Body of pancreas (tissue), 4 donors: ENCODE measurements around the gene BBIP1. TPM values are rescaled to one million over a fixed set of nuclear protein-coding genes. Genes with fewer than 3 reads are reported as not detected.
A peak's percentile ranks its signal among the peaks of the same experiment; 100 is the strongest.

ENCODE experiments used
- ATAC-seq: fragments of 150-250 bp; one replicate; pipeline ENCODE4 v1.9.1; 2016
- DNase-seq, 4 donors: peaks; one replicate each; pipeline ENCODE4 v3.0.0-alpha.2; 2019
- H3K27ac ChIP-seq, 4 donors: fragments of 200-600 bp; sonication (generic); 1 replicate in 3 of 4; 2 replicates in 1 of 4; pipeline versions ENCODE4 v1.5.1 to v1.6.1; 2016 to 2019; ENCODE audit warnings: mild to moderate bottlenecking in 1 of 4, mixed read lengths in 1 of 4, moderate library complexity in 1 of 4
- H3K27me3 ChIP-seq, 2 donors: fragments of 200-600 bp; sonication (generic); one replicate each; pipeline ENCODE4 v1.6.0; 2016; ENCODE audit warnings: mild to moderate bottlenecking in 1 of 2
- H3K36me3 ChIP-seq, 2 donors: fragments of 200-600 bp; sonication (generic); replicated peaks in 1 of 2; 2 replicates each; pipeline ENCODE4 v1.5.1; 2016; ENCODE audit warnings: low read depth in 2 of 2; ENCODE audit not compliant: insufficient read depth in 1 of 2
- H3K4me1 ChIP-seq: fragments of 200-600 bp; sonication (generic); one replicate; pipeline ENCODE4 v1.6.0; 2016
- H3K4me3 ChIP-seq, 2 donors: fragments of 200-600 bp; sonication (generic); 1 replicate in 1 of 2; 2 replicates in 1 of 2; pipeline ENCODE4 v1.5.1; 2016 to 2019
- H3K9me3 ChIP-seq, 3 donors: fragments of 200-600 bp; sonication (generic); 1 replicate in 2 of 3; 2 replicates in 1 of 3; pipeline ENCODE4 v1.5.1; 2016
- POLR2A ChIP-seq, 3 donors: fragments of 450-650 bp; IDR thresholded peaks; one replicate each; pipeline ENCODE4 v1.6.1; 2016; ENCODE audit warnings: antibody characterized with exemption in 3 of 3, mild to moderate bottlenecking in 2 of 3
- WGBS, 2 donors: methylation state at CpG; one replicate each; pipeline ENCODE4 v1.1.5; 2017; 5-methylcytosine and 5-hydroxymethylcytosine counted together
- intact Hi-C: fragments of 100-400 bp; cut with DNase I; formaldehyde crosslinking; loops from one replicate; pipeline ENCODE4 v1.15.1; 2023
- total RNA-seq, 2 donors: library from RNA; depleted of rRNA; stranded (reverse); fragments of >200 nt; gene quantifications; one replicate each; pipeline ENCODE4 v1.1.0, GENCODE V29; 2016
- TF ChIP-seq, protein P1 (sequence below), 7 experiments: fragments of 450-650 bp in 4 of 7; fragments of 200-600 bp in 3 of 7; sonication (generic) in 3 of 7; IDR thresholded peaks; one replicate each; pipeline ENCODE4 v1.5.1; 2016 to 2019; ENCODE audit warnings: antibody characterized with exemption in 7 of 7

BBIP1 gene
- 10 to 100 TPM in 1 of 2 donors, 1 to 10 TPM in 1; 2.0 to 22.3 TPM for total RNA-seq

DNA sequence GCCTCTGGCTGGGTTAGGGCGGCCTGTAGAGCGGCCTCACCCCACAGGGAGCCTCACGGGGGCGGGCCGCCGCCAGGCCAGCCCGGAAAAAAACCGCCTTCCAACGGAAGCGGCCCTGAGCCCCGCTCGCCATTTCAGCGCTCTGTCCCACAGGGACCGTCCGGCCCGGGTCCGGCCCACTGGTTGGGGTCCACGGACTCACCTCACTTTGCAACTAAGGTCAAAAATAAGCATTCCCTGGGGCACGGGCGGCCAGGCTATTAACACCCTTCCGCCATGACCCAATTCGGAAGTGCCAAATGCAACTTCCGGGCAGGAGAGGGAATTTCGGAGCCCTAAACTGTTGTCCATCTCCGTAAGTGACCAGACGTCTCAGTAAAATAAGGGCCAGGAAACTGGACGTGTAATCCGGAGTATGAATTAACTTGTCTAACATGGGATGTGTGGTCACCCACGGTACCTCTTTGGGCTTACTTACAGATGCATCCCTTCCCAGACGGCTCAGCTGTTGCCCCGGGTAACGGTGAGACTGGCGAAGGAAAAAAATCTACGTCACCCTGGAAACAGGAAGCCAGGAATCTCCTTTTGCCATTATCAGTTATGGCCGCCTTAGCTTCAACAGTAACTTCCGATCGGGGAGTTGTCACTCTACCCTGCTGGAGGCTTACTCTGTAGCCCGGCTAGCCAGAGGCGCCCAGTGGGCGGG, at the start of gene BBIP1:
Gene BBIP1, minus strand, starts transcription at position 538 of the 706 bp plus-strand sequence. CDS start 1,023 bp downstream, outside the sequence.
- H3K9me3 ChIP-seq = no peaks in the 10 kb centered on the region
- H3K36me3 ChIP-seq = no peaks in the 10 kb centered on the region
- peak; percentile 88 to 98 (median 95) for TF ChIP-seq POLR2A (IDR thresholded peaks at IDR 0.05)
- TF ChIP-seq, protein P1, sequence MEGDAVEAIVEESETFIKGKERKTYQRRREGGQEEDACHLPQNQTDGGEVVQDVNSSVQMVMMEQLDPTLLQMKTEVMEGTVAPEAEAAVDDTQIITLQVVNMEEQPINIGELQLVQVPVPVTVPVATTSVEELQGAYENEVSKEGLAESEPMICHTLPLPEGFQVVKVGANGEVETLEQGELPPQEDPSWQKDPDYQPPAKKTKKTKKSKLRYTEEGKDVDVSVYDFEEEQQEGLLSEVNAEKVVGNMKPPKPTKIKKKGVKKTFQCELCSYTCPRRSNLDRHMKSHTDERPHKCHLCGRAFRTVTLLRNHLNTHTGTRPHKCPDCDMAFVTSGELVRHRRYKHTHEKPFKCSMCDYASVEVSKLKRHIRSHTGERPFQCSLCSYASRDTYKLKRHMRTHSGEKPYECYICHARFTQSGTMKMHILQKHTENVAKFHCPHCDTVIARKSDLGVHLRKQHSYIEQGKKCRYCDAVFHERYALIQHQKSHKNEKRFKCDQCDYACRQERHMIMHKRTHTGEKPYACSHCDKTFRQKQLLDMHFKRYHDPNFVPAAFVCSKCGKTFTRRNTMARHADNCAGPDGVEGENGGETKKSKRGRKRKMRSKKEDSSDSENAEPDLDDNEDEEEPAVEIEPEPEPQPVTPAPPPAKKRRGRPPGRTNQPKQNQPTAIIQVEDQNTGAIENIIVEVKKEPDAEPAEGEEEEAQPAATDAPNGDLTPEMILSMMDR (IDR thresholded peaks at IDR 0.05) = peak in 2 of 7 experiments; percentile 33 to 39
- DNase-seq (no peak), ATAC-seq (peak; percentile 90)
- intact Hi-C loops = no loop called here
- H3K4me3 ChIP-seq = peak within 1 kb of the TSS; percentile 33 to 68
- H3K4me1 ChIP-seq = peaks cover 48% of the 10 kb centered on the region
- no peaks in the 10 kb centered on the region for H3K27me3 ChIP-seq
- peak within 1 kb of the TSS; percentile 98 to 100 (median 100) for H3K27ac ChIP-seq
- 0% methylated on average over 23 to 40 of the region's 40 CpGs for WGBS, 2 donors

GRCh38 chr10:110967645-110968044, 48.7 kb upstream of the BBIP1 start:
- peaks cover 12% of the 10 kb centered on the region for H3K4me1 ChIP-seq
- H3K36me3 ChIP-seq = no peaks in the 10 kb centered on the region
- no peak overlapping the region for H3K27ac ChIP-seq
- H3K9me3 ChIP-seq = no peaks in the 10 kb centered on the region
- WGBS, 2 donors = 0 to 2% methylated on average over 1 of the region's 1 CpG
- DNase-seq = no peak
- no peak for TF ChIP-seq POLR2A (IDR thresholded peaks at IDR 0.05)
- TF ChIP-seq, protein P1 (IDR thresholded peaks at IDR 0.05) = no peak
- intact Hi-C loops = no loop called here
- ATAC-seq = no peak
- H3K27me3 ChIP-seq = no peaks in the 10 kb centered on the region
- no peak overlapping the region for H3K4me3 ChIP-seq

DNA sequence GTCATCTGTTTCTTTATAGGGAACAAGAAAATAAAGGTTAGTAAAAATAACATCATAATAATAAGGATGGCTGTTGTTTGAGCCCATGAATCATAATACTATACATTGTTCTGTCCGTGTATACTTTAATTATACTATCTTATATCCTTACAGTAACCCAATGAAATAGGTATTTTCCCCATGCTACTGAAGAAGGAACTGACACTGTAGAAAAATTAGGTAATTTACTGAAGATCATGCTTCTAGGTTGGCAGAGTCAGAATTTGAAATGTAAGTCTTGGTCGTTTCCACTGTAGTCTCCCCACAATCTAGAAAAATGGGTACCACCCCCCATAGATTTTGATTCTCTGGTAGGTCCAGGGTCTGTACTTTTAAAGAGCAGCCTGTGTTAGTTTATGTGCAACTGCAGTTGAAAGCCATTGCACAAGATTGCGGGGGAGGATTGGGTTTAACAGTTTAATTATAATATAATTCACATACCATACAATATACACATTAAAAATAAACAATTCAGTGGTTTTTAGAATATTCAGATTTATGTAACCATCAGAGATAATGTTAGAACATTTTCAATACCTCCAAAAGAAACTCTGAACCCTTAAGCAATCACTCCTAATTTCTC, 48.1 kb upstream of the BBIP1 start:
- 79 to 83% methylated on average over 3 of the region's 3 CpGs for WGBS, 2 donors
- intact Hi-C loops = no loop called here
- DNase-seq (no peak), ATAC-seq (no peak)
- H3K9me3 ChIP-seq = no peaks in the 10 kb centered on the region
- no peak overlapping the region for H3K4me3 ChIP-seq
- TF ChIP-seq POLR2A (IDR thresholded peaks at IDR 0.05) = no peak
- TF ChIP-seq, protein P1 (IDR thresholded peaks at IDR 0.05) = no peak
- H3K27ac ChIP-seq = no peak overlapping the region
- no peaks in the 10 kb centered on the region for H3K36me3 ChIP-seq
- H3K27me3 ChIP-seq = no peaks in the 10 kb centered on the region
- H3K4me1 ChIP-seq = peaks cover 12% of the 10 kb centered on the region

DNA sequence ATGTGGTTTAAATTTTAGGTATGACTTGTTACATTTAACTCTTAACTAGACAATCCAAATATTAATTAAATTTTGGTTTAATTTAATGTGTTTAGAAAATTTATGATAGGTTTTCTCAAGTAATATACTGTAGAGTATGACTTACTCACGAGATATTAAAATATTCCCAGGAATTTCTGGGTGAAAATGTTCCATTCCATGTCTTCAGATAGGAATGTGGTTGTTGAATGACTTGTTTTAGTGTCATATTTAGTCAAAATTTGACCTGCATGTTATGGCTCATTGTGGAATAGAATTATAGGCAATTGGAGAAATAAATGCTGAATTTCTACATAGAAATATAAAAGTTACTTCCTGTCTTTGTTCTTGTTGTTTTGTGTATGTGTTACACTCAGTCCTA, 47.2 kb upstream of the BBIP1 start:
- no peak for ATAC-seq
- Histone ChIP-seq H3K27me3 (no peaks in the 10 kb centered on the region), H3K4me1 (peaks cover 14% of the 10 kb centered on the region), H3K27ac (no peak overlapping the region), H3K36me3 (no peaks in the 10 kb centered on the region), H3K9me3 (no peaks in the 10 kb centered on the region), H3K4me3 (no peak overlapping the region)
- DNase-seq = no peak
- WGBS, 2 donors = 83 to 94% methylated on average over 1 of the region's 1 CpG
- TF ChIP-seq POLR2A (IDR thresholded peaks at IDR 0.05) = no peak
- TF ChIP-seq, protein P1 (IDR thresholded peaks at IDR 0.05) = no peak
- intact Hi-C loops = no loop called here
